GM12891 (cell line): ENCODE results near the gene SAMHD1.

Experiments used
- POLR2A ChIP-seq: IDR thresholded peaks from 2 replicates; pipeline ENCODE4 v1.6.1; 2011; ENCODE audit warnings: low read depth, low read length, control low read depth
- POLR2AphosphoS5 ChIP-seq: IDR thresholded peaks from 2 replicates; pipeline ENCODE4 v1.6.1; 2011; ENCODE audit warnings: low read depth, low read length, control low read depth
- POU2F2 ChIP-seq: IDR thresholded peaks from 2 replicates; pipeline ENCODE4 v1.6.1; 2011; ENCODE audit warnings: low read depth, mild to moderate bottlenecking, control low read depth, low read length, moderate library complexity
- SPI1 ChIP-seq: IDR thresholded peaks from 2 replicates; pipeline ENCODE4 v1.6.1; 2011; ENCODE audit warnings: low read depth, low read length, control low read depth
- TAF1 ChIP-seq: IDR thresholded peaks from 2 replicates; pipeline ENCODE4 v1.6.1; 2011; ENCODE audit warnings: low read depth, low read length, control low read depth

DNA sequence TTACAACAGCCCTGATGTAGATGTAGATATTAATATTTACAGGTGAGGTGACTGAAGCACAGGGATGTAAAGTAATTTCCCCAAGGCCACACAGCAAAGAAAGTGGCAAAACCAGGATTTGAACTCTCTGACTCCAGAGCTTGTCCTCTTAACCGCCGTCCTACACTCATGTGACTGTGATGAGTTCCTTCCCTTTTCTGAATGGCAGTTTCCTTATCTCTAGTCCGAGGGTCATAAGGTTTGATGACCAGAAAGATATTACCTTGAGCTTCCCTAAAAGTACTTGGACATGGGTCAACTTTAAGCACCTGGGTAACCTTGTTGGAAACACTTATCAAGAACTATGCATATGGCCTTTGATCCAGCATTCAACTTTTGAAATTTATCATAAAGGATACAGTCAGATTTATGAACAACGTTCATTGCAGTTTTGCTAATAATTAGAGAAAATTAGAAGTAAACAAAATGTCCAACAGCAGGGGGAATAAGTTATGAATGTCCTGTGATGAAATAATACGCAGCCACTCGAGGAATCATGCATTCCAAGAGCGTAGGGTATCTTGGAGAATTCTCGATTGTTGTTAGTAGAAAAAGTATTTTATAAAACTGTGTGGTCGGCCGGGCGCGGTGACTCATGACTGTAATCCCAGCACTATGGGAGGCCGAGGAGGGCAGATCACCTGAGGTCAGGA, 77.9 kb downstream of the SAMHD1 start:
- TF ChIP-seq POLR2AphosphoS5 (no peak), POLR2A (no peak), TAF1 (no peak), SPI1 (no peak), POU2F2 (no peak)
